MM.1S (cell line): ENCODE data around the gene CDH2.

ENCODE experiments used
- DNase-seq: peaks from one replicate; pipeline ENCODE4 v3.0.0-alpha.2; 2015
- H2AFZ ChIP-seq: fragments of 300-600 bp; sonication (generic); 2 replicates; pipeline ENCODE4 v1.6.0; 2016; ENCODE audit warnings: antibody characterized with exemption, low read length
- H3F3A ChIP-seq: fragments of 300-600 bp; sonication (generic); 2 replicates; pipeline ENCODE4 v1.6.1; 2016; ENCODE audit warnings: mild to moderate bottlenecking, antibody characterized with exemption, low read length, moderate library complexity, mixed read lengths; ENCODE audit not compliant: insufficient read depth
- H3K27ac ChIP-seq: fragments of 300-600 bp; sonication (generic); 2 replicates; pipeline ENCODE4 v1.5.1; 2016; ENCODE audit warnings: mild to moderate bottlenecking, low read length
- H3K27me3 ChIP-seq: fragments of 300-600 bp; sonication (generic); replicated peaks from 2 replicates; pipeline ENCODE4 v1.6.0; 2016; ENCODE audit warnings: low read length; ENCODE audit not compliant: insufficient read depth
- H3K36me3 ChIP-seq: fragments of 300-600 bp; sonication (generic); replicated peaks from 2 replicates; pipeline ENCODE4 v1.6.1; 2016; ENCODE audit warnings: mild to moderate bottlenecking, low read length, mixed read lengths; ENCODE audit not compliant: insufficient read depth
- H3K4me1 ChIP-seq: fragments of 300-600 bp; sonication (generic); 2 replicates; pipeline ENCODE4 v1.6.1; 2016; ENCODE audit warnings: low read length, mixed read lengths
- H3K4me2 ChIP-seq: fragments of 300-600 bp; sonication (generic); 2 replicates; pipeline ENCODE4 v1.6.0; 2016; ENCODE audit warnings: low read depth, low read length
- H3K4me3 ChIP-seq: fragments of 300-600 bp; sonication (generic); 2 replicates; pipeline ENCODE4 v1.5.1; 2016; ENCODE audit warnings: low read length, mixed read lengths
- H3K79me2 ChIP-seq: fragments of 300-600 bp; sonication (generic); 2 replicates; pipeline ENCODE4 v1.6.1; 2016; ENCODE audit warnings: mixed run types, low read length, mixed read lengths
- H3K9ac ChIP-seq: fragments of 300-600 bp; sonication (generic); 2 replicates; pipeline ENCODE4 v1.6.1; 2016; ENCODE audit warnings: low read length, mixed read lengths
- H3K9me2 ChIP-seq: fragments of 300-600 bp; sonication (generic); replicated peaks from 2 replicates; pipeline ENCODE4 v1.6.1; 2016; ENCODE audit warnings: mild to moderate bottlenecking, low read length, mixed read lengths; ENCODE audit not compliant: insufficient read depth
- H3K9me3 ChIP-seq: fragments of 300-600 bp; sonication (generic); replicated peaks from 2 replicates; pipeline ENCODE4 v1.6.1; 2016; ENCODE audit warnings: mild to moderate bottlenecking, low read length, mixed read lengths; ENCODE audit not compliant: insufficient read depth
- H4K20me1 ChIP-seq: fragments of 300-600 bp; sonication (generic); 2 replicates; pipeline ENCODE4 v1.6.1; 2016; ENCODE audit warnings: mild to moderate bottlenecking, low read length, moderate library complexity, mixed read lengths; ENCODE audit not compliant: insufficient read depth
- EZH2 ChIP-seq: fragments of 300-600 bp; sonication (generic); optimal IDR thresholded peaks from 2 replicates; pipeline ENCODE3; 2017; ENCODE audit warnings: low read depth, mild to moderate bottlenecking, antibody characterized with exemption, low read length, mixed read lengths
- EZH2phosphoT487 ChIP-seq: fragments of 300-600 bp; sonication (generic); IDR thresholded peaks from 2 replicates; pipeline ENCODE4 v1.6.1; 2018; ENCODE audit warnings: antibody characterized with exemption, low read length
- TF ChIP-seq, protein P1 (sequence below): fragments of 300-600 bp; sonication (generic); IDR thresholded peaks from 2 replicates; pipeline ENCODE4 v1.5.1; 2016; ENCODE audit warnings: antibody characterized with exemption, low read length, mixed read lengths

The CDH2 gene

DNA sequence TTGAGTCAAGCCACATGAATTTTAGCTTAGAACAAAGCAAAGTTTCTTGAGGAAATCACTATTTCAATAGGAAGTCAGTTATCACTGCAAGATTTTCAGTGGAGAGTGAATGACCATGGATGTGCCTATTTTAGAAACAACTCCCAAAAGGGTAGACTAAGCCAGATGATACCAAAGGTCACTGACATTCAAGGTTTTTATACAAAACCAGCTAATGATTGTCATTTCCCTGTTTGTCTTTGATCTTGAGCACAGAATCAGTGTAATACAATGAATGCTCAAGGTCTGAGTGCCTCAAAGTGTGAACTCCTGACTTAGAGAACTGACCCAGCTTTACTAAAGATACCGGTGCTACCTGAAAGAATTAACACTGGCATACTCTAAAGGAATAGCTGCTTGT, 60.5 kb downstream of the CDH2 start:
- no peaks in the 10 kb centered on the region for H3K36me3 ChIP-seq
- H3F3A ChIP-seq: no peaks in the 10 kb centered on the region
- no peaks in the 10 kb centered on the region for H3K9me3 ChIP-seq
- no peak overlapping the region for H3K9ac ChIP-seq
- no peaks in the 10 kb centered on the region for H3K27me3 ChIP-seq
- H3K4me3 ChIP-seq: no peak overlapping the region
- no peak overlapping the region for H3K4me2 ChIP-seq
- no peaks in the 10 kb centered on the region for H3K79me2 ChIP-seq
- DNase-seq: no peak
- no peak overlapping the region for H3K27ac ChIP-seq
- no peaks in the 10 kb centered on the region for H3K9me2 ChIP-seq
- no peaks in the 10 kb centered on the region for H4K20me1 ChIP-seq
- TF ChIP-seq EZH2: no peak
- TF ChIP-seq EZH2phosphoT487: no peak
- TF ChIP-seq, protein P1, sequence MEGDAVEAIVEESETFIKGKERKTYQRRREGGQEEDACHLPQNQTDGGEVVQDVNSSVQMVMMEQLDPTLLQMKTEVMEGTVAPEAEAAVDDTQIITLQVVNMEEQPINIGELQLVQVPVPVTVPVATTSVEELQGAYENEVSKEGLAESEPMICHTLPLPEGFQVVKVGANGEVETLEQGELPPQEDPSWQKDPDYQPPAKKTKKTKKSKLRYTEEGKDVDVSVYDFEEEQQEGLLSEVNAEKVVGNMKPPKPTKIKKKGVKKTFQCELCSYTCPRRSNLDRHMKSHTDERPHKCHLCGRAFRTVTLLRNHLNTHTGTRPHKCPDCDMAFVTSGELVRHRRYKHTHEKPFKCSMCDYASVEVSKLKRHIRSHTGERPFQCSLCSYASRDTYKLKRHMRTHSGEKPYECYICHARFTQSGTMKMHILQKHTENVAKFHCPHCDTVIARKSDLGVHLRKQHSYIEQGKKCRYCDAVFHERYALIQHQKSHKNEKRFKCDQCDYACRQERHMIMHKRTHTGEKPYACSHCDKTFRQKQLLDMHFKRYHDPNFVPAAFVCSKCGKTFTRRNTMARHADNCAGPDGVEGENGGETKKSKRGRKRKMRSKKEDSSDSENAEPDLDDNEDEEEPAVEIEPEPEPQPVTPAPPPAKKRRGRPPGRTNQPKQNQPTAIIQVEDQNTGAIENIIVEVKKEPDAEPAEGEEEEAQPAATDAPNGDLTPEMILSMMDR: no peak
- H3K4me1 ChIP-seq: no peaks in the 10 kb centered on the region
- no peak overlapping the region for H2AFZ ChIP-seq

DNA sequence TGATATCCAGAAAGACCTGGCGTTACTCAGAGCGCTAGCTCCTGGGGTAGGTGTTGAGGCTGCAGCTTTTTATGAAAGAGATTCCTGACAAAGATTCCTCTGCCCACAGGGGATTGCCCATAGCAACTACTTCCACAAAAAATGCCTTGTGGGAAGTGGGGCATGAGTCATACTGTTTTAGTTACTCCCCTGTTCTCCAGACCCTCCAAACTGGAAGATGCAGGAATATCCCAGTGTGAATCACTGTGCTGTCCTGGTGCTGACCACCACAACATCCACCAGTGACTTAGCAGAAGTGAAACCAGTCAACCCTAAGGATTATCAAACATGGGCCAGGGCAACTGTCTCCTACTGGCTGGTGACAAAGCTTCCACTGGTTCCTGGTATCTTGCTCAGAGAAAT, 61.8 kb downstream of the CDH2 start:
- no peak overlapping the region for H3K9ac ChIP-seq
- H4K20me1 ChIP-seq: no peaks in the 10 kb centered on the region
- no peaks in the 10 kb centered on the region for H3K4me1 ChIP-seq
- H3K9me2 ChIP-seq: no peaks in the 10 kb centered on the region
- H3K4me2 ChIP-seq: no peak overlapping the region
- H3K79me2 ChIP-seq: no peaks in the 10 kb centered on the region
- H3K27ac ChIP-seq: no peak overlapping the region
- H3K9me3 ChIP-seq: no peaks in the 10 kb centered on the region
- no peak overlapping the region for H2AFZ ChIP-seq
- H3K36me3 ChIP-seq: no peaks in the 10 kb centered on the region
- H3K4me3 ChIP-seq: no peak overlapping the region
- no peaks in the 10 kb centered on the region for H3K27me3 ChIP-seq
- no peak for DNase-seq
- TF ChIP-seq EZH2: no peak
- TF ChIP-seq, protein P1: no peak
- no peak for TF ChIP-seq EZH2phosphoT487
- no peaks in the 10 kb centered on the region for H3F3A ChIP-seq

DNA sequence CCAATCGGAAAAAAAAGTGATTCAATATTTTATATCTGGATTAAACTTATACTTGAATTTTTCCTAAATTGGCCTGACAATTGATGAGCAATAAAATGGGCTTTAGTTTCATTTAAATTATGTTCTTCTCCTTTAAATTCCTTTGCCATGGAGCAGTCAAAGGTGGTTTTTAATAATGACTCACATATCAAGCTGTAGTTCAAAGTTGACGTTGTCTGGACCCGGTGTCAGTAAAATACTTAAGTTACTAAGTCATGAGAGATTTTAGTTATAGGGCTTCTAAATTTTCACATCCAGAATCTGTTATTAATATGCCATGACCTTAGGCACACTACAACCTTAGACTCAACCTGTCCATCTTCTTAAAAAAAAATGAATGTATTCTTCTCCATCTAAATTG, 62.5 kb downstream of the CDH2 start:
- H3K4me3 ChIP-seq: no peak overlapping the region
- no peaks in the 10 kb centered on the region for H3K9me3 ChIP-seq
- H3K9ac ChIP-seq: no peak overlapping the region
- no peaks in the 10 kb centered on the region for H3K36me3 ChIP-seq
- no peaks in the 10 kb centered on the region for H3K27me3 ChIP-seq
- no peaks in the 10 kb centered on the region for H3K79me2 ChIP-seq
- no peak overlapping the region for H3K4me2 ChIP-seq
- no peak overlapping the region for H3K27ac ChIP-seq
- no peak for TF ChIP-seq EZH2phosphoT487
- no peak for TF ChIP-seq EZH2
- TF ChIP-seq, protein P1: no peak
- H3F3A ChIP-seq: no peaks in the 10 kb centered on the region
- H3K9me2 ChIP-seq: no peaks in the 10 kb centered on the region
- DNase-seq: no peak
- H3K4me1 ChIP-seq: no peaks in the 10 kb centered on the region
- no peak overlapping the region for H2AFZ ChIP-seq
- H4K20me1 ChIP-seq: no peaks in the 10 kb centered on the region
